Common myeloid progenitor, CD34-positive (primary cell): ENCODE results near the gene ZC3H13.

Source experiments
- CTCF ChIA-PET: fragments of 350-600 bp; sonication (Branson Sonifier 250); formaldehyde crosslinking; loops from one replicate; lab custom pipeline; 2021; ENCODE audit warnings: antibody characterized with exemption; lab: Charles Lee
- POLR2A ChIA-PET: fragments of 350-600 bp; sonication (Branson Sonifier 250); formaldehyde crosslinking; loops from one replicate; lab custom pipeline; 2021; ENCODE audit warnings: antibody characterized with exemption; lab: Charles Lee
- DNase-seq, 3 donors: peaks; one replicate each; pipeline versions ENCODE4 v3.0.0 to v3.0.0-alpha.2; 2013
- H3K27ac ChIP-seq, 2 experiments: 1 replicate in 1 of 2; 2 replicates in 1 of 2; pipeline ENCODE4 v1.7.0; 2013; ENCODE audit warnings: inconsistent platforms in 2 of 2, low read length in 2 of 2, mild to moderate bottlenecking in 2 of 2, low read depth in 1 of 2, moderate library complexity in 1 of 2; ENCODE audit not compliant: severe bottlenecking in 2 of 2, insufficient read depth in 1 of 2, poor library complexity in 1 of 2
- H3K27me3 ChIP-seq, 5 experiments: replicated peaks in 2 of 5; 1 replicate in 3 of 5; 2 replicates in 2 of 5; pipeline versions ENCODE4 v1.6.1 to v1.7.0; 2013; ENCODE audit warnings: low read length in 4 of 5, mild to moderate bottlenecking in 2 of 5, moderate library complexity in 2 of 5, inconsistent platforms in 1 of 5; ENCODE audit not compliant: insufficient read depth in 5 of 5, control insufficient read depth in 4 of 5
- H3K36me3 ChIP-seq, 4 experiments: 1 replicate in 2 of 4; 2 replicates in 2 of 4; pipeline versions ENCODE4 v1.6.1 to v1.7.0; 2013; ENCODE audit warnings: low read length in 3 of 4, control low read depth in 1 of 4, mild to moderate bottlenecking in 1 of 4; ENCODE audit not compliant: control insufficient read depth in 4 of 4, insufficient read depth in 4 of 4
- H3K4me1 ChIP-seq, 4 experiments: 1 replicate in 3 of 4; 2 replicates in 1 of 4; pipeline versions ENCODE4 v1.6.1 to v1.7.1; 2013; ENCODE audit warnings: low read length in 3 of 4, mild to moderate bottlenecking in 3 of 4, control low read depth in 1 of 4, inconsistent platforms in 1 of 4, moderate library complexity in 1 of 4; ENCODE audit not compliant: control insufficient read depth in 4 of 4, insufficient read depth in 4 of 4; ENCODE audit errors: control extremely low read depth in 1 of 4
- H3K4me3 ChIP-seq, 7 experiments: 1 replicate in 4 of 7; 2 replicates in 3 of 7; pipeline versions ENCODE4 v1.5.1 to v1.7.0; 2013; ENCODE audit warnings: mild to moderate bottlenecking in 7 of 7, low read length in 6 of 7, moderate library complexity in 6 of 7, inconsistent platforms in 2 of 7, low read depth in 2 of 7, control low read depth in 1 of 7; ENCODE audit not compliant: insufficient read depth in 4 of 7, control insufficient read depth in 1 of 7; ENCODE audit errors: extremely low read depth in 1 of 7
- H3K9me3 ChIP-seq, 5 experiments: 1 replicate in 4 of 5; 2 replicates in 1 of 5; pipeline versions ENCODE4 v1.6.1 to v1.7.1; 2013; ENCODE audit warnings: low read length in 4 of 5, mild to moderate bottlenecking in 2 of 5, inconsistent platforms in 1 of 5, low read depth in 1 of 5, moderate library complexity in 1 of 5; ENCODE audit not compliant: control insufficient read depth in 4 of 5, insufficient read depth in 2 of 5; ENCODE audit errors: control extremely low read depth in 1 of 5
- WGBS: methylation state at CpG from one replicate; pipeline ENCODE4 v1.1.5; 2013; ENCODE audit not compliant: insufficient coverage; 5-methylcytosine and 5-hydroxymethylcytosine counted together

ZC3H13 gene

GRCh38 chr13:46038296-46038695 is 14.2 kb downstream of the ZC3H13 start:
- POLR2A ChIA-PET: no interaction called here
- CTCF ChIA-PET: no interaction called here
- no peak overlapping the region for H3K4me3 ChIP-seq
- H3K9me3 ChIP-seq: peaks cover 0 to 6% (median 0%) of the 10 kb centered on the region in 5 experiments
- no peaks in the 10 kb centered on the region for H3K4me1 ChIP-seq
- H3K27me3 ChIP-seq: no peaks in the 10 kb centered on the region
- peaks cover 5 to 65% (median 38%) of the 10 kb centered on the region in 4 experiments for H3K36me3 ChIP-seq
- no peak overlapping the region for H3K27ac ChIP-seq
- DNase-seq: no peak
- 100% methylated on average over 4 of the region's 4 CpGs for WGBS

GRCh38 chr13:46035066-46035465 is 17.5 kb downstream of the ZC3H13 start:
- peaks cover 0 to 25% (median 0%) of the 10 kb centered on the region in 5 experiments for H3K9me3 ChIP-seq
- ChIA-PET POLR2A (no interaction called here), CTCF (interaction anchor here (1.4 kb wide), 1 partner anchor 92 kb away, joined by 5 read pairs; no protein-coding TSS in a partner anchor)
- H3K4me1 ChIP-seq: no peaks in the 10 kb centered on the region
- no peak for DNase-seq
- WGBS: 100% methylated on average over 2 of the region's 2 CpGs
- peaks cover 8 to 78% (median 33%) of the 10 kb centered on the region in 4 experiments for H3K36me3 ChIP-seq
- no peak overlapping the region for H3K4me3 ChIP-seq
- no peak overlapping the region for H3K27ac ChIP-seq
- no peaks in the 10 kb centered on the region for H3K27me3 ChIP-seq

- no peaks in the 10 kb centered on the region for H3K27me3 ChIP-seq
- H3K36me3 ChIP-seq: peaks cover 14 to 75% (median 27%) of the 10 kb centered on the region in 4 experiments
- DNase-seq: no peak
- CTCF ChIA-PET: interaction anchor here (1.2 kb wide), 1 partner anchor 20 kb away, joined by 3 read pairs; the partner anchor contains the start of gene ZC3H13
- H3K9me3 ChIP-seq: peaks cover 0 to 36% (median 3%) of the 10 kb centered on the region in 5 experiments
- POLR2A ChIA-PET: no interaction called here
- H3K4me3 ChIP-seq: no peak overlapping the region
- H3K4me1 ChIP-seq: no peaks in the 10 kb centered on the region
- no peak overlapping the region for H3K27ac ChIP-seq
Observed at GRCh38 chr13:46032341-46032740, 20.2 kb downstream of the ZC3H13 start.

GRCh38 chr13:46031581-46032263 is 20.8 kb downstream of the ZC3H13 start:
- ChIA-PET POLR2A (no interaction called here), CTCF (no interaction called here)
- no peak overlapping the region for H3K27ac ChIP-seq
- H3K4me3 ChIP-seq: no peak overlapping the region
- peaks cover 14 to 72% (median 28%) of the 10 kb centered on the region in 4 experiments for H3K36me3 ChIP-seq
- no peaks in the 10 kb centered on the region for H3K27me3 ChIP-seq
- no peaks in the 10 kb centered on the region for H3K4me1 ChIP-seq
- H3K9me3 ChIP-seq: peaks cover 0 to 36% (median 3%) of the 10 kb centered on the region in 5 experiments
- DNase-seq: no peak
- no CpG with 5 or more reads among the region's 4 CpGs for WGBS

- 100% methylated on average over 3 of the region's 4 CpGs for WGBS
- peaks cover 8 to 19% (median 13%) of the 10 kb centered on the region in 4 experiments for H3K36me3 ChIP-seq
- peaks cover 0 to 12% (median 3%) of the 10 kb centered on the region in 5 experiments for H3K9me3 ChIP-seq
- DNase-seq: no peak
- H3K27ac ChIP-seq: no peak overlapping the region
- H3K4me1 ChIP-seq: no peaks in the 10 kb centered on the region
- POLR2A ChIA-PET: no interaction called here
- CTCF ChIA-PET: interaction anchor here (1.0 to 1.6 kb wide), 2 partner anchors 15 to 107 kb away, joined by 4 to 5 read pairs; no protein-coding TSS in a partner anchor
- H3K4me3 ChIP-seq: no peak overlapping the region
- H3K27me3 ChIP-seq: no peaks in the 10 kb centered on the region
Observed at GRCh38 chr13:46025157-46025556, 27.4 kb downstream of the ZC3H13 start.

GRCh38 chr13:46022481-46022880 is 30.1 kb downstream of the ZC3H13 start:
- DNase-seq: no peak
- POLR2A ChIA-PET: no interaction called here
- no CpG with 5 or more reads among the region's 2 CpGs for WGBS
- CTCF ChIA-PET: no interaction called here
- peaks cover 0 to 4% (median 0%) of the 10 kb centered on the region in 4 experiments for H3K4me1 ChIP-seq
- H3K4me3 ChIP-seq: no peak overlapping the region
- no peaks in the 10 kb centered on the region for H3K9me3 ChIP-seq
- H3K27ac ChIP-seq: no peak overlapping the region
- peaks cover 6 to 28% (median 18%) of the 10 kb centered on the region in 4 experiments for H3K36me3 ChIP-seq
- H3K27me3 ChIP-seq: no peaks in the 10 kb centered on the region

- ChIA-PET POLR2A (no interaction called here), CTCF (interaction anchor here (0.6 to 1.2 kb wide), 2 partner anchors 10 to 110 kb away, joined by 3 read pairs; no protein-coding TSS in a partner anchor)
- Histone ChIP-seq H3K4me1 (peaks cover 0 to 4% (median 0%) of the 10 kb centered on the region in 4 experiments), H3K9me3 (no peaks in the 10 kb centered on the region), H3K4me3 (no peak overlapping the region), H3K27me3 (no peaks in the 10 kb centered on the region), H3K36me3 (peaks cover 5 to 43% (median 19%) of the 10 kb centered on the region in 4 experiments), H3K27ac (no peak overlapping the region)
- no peak for DNase-seq
Observed at GRCh38 chr13:46016216-46016615, 36.3 kb downstream of the ZC3H13 start.
